GM19455 (cell line): ENCODE results near the gene TAGLN2.

ENCODE experiments used
- ATAC-seq: cut with Tn5 transposase; IDR thresholded peaks from one replicate; pipeline ENCODE4 v1.9.1; 2021; ENCODE audit not compliant: unreplicated experiment

TAGLN2 gene

GRCh38 chr1:159936273-159936904 is 11.1 kb upstream of the TAGLN2 start:
- ATAC-seq = peak; percentile 62

- ATAC-seq = no peak
Measured at GRCh38 chr1:159935719-159936272, 10.5 kb upstream of the TAGLN2 start.

- no peak for ATAC-seq
Measured at GRCh38 chr1:159935305-159935704, 10.0 kb upstream of the TAGLN2 start.

- ATAC-seq = no peak
Measured at GRCh38 chr1:159934136-159935039, 9.1 kb upstream of the TAGLN2 start.

GRCh38 chr1:159933347-159933746 is 8.0 kb upstream of the TAGLN2 start:
- ATAC-seq = no peak

GRCh38 chr1:159932296-159933285 is 7.3 kb upstream of the TAGLN2 start:
- no peak for ATAC-seq

- no peak for ATAC-seq
Measured at GRCh38 chr1:159931795-159932173, 6.5 kb upstream of the TAGLN2 start.

GRCh38 chr1:159931101-159931794 is 5.9 kb upstream of the TAGLN2 start:
- no peak for ATAC-seq

GRCh38 chr1:159930634-159931033 is 5.3 kb upstream of the TAGLN2 start:
- ATAC-seq = no peak

GRCh38 chr1:159930216-159930615 is 4.9 kb upstream of the TAGLN2 start:
- no peak for ATAC-seq

GRCh38 chr1:159929155-159930051 is 4.1 kb upstream of the TAGLN2 start:
- no peak for ATAC-seq

GRCh38 chr1:159928491-159929050 is 3.3 kb upstream of the TAGLN2 start:
- ATAC-seq = no peak

- no peak for ATAC-seq
Measured at GRCh38 chr1:159927849-159928431, 2.6 kb upstream of the TAGLN2 start.

GRCh38 chr1:159927211-159927848 is 2.0 kb upstream of the TAGLN2 start:
- no peak for ATAC-seq

- ATAC-seq = no peak
Measured at GRCh38 chr1:159925719-159926078, 392 bp upstream of the TAGLN2 start.

GRCh38 chr1:159924025-159924790 is 1.1 kb downstream of the TAGLN2 start:
- ATAC-seq = no peak

GRCh38 chr1:159923203-159924024 is 1.9 kb downstream of the TAGLN2 start:
- ATAC-seq = peak; percentile 32
